Measurements from ENCODE around the gene SYNDIG1.

Gene SYNDIG1

DNA sequence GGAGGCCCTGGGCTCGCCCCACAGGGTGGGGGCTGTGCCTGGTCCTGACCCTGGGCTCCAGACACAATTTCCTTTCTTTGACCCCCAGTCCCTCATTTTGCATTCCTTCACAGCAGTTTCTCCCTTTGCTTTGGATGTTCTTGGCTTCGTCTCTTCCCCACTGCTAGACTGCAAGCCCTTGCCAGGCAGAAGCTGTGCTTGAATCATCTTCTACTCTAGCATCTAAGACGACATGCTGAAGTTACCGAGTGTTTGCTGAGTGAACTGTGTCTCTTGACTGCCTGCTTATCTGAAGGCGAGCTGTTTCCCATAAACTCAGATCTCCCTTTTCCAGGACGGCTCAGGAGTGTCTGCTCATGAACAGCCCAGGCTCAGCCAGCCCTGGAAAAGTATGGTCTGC, 14.3 kb upstream of the SYNDIG1 start:
- Mint-ChIP-seq H3K27ac (no peak overlapping the region), H3K9me3 (ENCODE audit: low read depth) (no peaks in the 10 kb centered on the region), H3K4me1 (ENCODE audit: low read depth) (peaks cover 4% of the 10 kb centered on the region), H3K4me3 (no peak overlapping the region), H3K27me3 (peaks cover 2% of the 10 kb centered on the region), H3K36me3 (no peaks in the 10 kb centered on the region)

DNA sequence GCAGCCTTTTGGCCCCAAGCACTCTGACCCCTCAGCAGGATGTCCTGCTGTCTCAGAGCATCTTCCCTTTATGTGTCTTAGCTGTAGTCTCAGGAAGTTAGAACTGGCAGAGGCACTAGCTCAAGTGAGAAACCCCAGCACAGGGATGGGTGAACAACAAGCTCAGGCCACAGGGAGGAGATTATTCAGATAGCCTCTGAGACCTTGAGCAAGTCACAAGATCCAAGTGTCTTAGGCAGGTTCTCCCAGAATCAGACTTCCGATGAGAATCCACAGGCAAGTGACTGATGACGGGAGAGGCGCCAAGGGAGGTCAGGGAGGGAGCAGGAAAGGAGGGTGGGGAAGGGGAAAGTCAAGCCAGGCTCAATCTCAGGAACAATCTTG, 13.0 kb upstream of the SYNDIG1 start:
- Mint-ChIP-seq H3K27me3 (peaks cover 2% of the 10 kb centered on the region), H3K4me1 (ENCODE audit: low read depth) (peaks cover 4% of the 10 kb centered on the region), H3K4me3 (no peak overlapping the region), H3K9me3 (ENCODE audit: low read depth) (no peaks in the 10 kb centered on the region), H3K27ac (no peak overlapping the region), H3K36me3 (no peaks in the 10 kb centered on the region)

DNA sequence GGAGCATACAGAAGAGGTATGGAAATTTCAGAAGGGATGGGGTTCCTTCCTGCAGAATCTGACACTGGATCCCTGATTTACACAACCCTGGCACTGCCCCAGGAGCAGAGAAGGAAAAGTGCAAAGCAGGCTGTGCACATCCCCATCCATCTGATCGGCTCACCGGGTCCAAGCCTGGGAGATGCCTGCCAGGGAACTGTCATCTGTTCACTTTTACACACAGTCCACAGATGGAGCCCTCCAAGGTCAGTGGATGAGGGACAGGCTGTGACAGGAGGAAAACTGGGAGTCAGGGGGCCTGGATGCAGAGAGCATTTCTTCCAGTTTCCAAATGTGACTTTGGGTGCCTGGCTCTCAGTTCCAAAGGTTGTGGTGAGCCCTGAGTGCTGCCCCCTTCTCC, 11.0 kb upstream of the SYNDIG1 start:
- Mint-ChIP-seq H3K36me3 (no peaks in the 10 kb centered on the region), H3K9me3 (ENCODE audit: low read depth) (no peaks in the 10 kb centered on the region), H3K27me3 (peaks cover 2% of the 10 kb centered on the region), H3K4me1 (ENCODE audit: low read depth) (peaks cover 4% of the 10 kb centered on the region), H3K27ac (no peak overlapping the region), H3K4me3 (no peak overlapping the region)

DNA sequence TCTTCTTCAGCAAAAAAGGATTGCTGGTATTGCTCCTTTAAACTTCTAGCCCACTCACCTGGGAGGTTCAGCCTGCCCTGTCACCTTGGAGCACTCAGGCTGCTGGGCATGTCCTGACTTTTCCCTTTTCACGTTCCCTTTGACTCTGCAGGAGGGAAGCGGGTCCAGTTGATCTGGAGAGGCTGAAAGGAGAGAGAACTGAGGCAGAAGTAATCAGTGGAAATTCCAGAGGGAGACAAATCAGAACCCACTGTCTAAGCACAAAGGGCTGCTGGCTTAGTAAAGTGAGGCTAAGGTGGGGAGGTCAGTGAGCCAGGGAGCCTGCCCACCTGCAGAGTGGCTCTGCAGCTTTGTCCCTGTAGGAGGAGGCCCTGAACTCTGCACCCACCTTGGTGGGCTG, 9.7 kb upstream of the SYNDIG1 start:
- H3K27me3 Mint-ChIP-seq, result peaks cover 4% of the 10 kb centered on the region
- H3K27ac Mint-ChIP-seq, result no peak overlapping the region
- H3K9me3 Mint-ChIP-seq (ENCODE audit: low read depth), result no peaks in the 10 kb centered on the region
- H3K36me3 Mint-ChIP-seq, result no peaks in the 10 kb centered on the region
- H3K4me1 Mint-ChIP-seq (ENCODE audit: low read depth), result no peaks in the 10 kb centered on the region
- no peak overlapping the region for H3K4me3 Mint-ChIP-seq

DNA sequence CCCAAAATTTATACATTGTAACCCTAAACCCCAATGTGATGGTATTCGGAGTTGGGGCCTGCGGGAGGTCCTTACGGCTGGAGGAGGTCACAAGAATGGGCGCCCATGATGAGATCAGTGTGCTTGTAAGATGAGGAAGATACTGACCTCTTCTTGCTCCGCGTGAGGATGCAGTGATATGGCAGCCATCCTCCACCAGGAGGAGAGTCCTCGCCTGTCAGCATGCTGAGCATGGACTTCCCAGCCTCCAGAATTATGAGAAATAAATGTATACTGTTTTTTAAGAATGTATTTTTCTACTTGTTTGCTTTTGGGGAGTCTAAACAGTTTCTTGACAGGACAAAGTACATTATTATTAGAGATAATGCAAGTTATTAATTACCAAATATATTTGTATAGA, 8.7 kb upstream of the SYNDIG1 start:
- H3K36me3 Mint-ChIP-seq, result no peaks in the 10 kb centered on the region
- H3K4me3 Mint-ChIP-seq, result no peak overlapping the region
- no peaks in the 10 kb centered on the region for H3K9me3 Mint-ChIP-seq (ENCODE audit: low read depth)
- peaks cover 4% of the 10 kb centered on the region for H3K27me3 Mint-ChIP-seq
- no peaks in the 10 kb centered on the region for H3K4me1 Mint-ChIP-seq (ENCODE audit: low read depth)
- H3K27ac Mint-ChIP-seq, result no peak overlapping the region

DNA sequence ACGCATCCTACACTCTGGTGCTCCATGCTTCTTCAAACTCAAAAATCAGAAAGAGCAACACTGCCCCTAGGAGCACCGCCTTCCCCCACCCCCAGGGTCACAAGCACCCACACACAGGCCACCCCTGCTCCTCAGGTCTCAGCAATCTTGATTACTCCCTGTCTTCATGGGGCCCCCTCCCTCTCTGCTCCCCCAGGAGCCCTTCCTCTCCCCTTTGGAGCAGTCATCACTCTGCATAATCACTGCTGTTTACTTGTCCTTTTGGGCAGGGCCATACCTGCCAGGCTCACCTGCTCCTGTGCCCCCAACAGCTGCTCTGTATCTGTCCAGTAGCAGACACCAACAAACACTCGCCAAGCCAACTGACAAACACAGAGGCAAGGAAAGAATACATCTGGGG, 7.6 kb upstream of the SYNDIG1 start:
- no peaks in the 10 kb centered on the region for H3K36me3 Mint-ChIP-seq
- H3K4me1 Mint-ChIP-seq (ENCODE audit: low read depth), result no peaks in the 10 kb centered on the region
- no peak overlapping the region for H3K4me3 Mint-ChIP-seq
- H3K27me3 Mint-ChIP-seq, result peaks cover 4% of the 10 kb centered on the region
- H3K9me3 Mint-ChIP-seq (ENCODE audit: low read depth), result no peaks in the 10 kb centered on the region
- no peak overlapping the region for H3K27ac Mint-ChIP-seq

DNA sequence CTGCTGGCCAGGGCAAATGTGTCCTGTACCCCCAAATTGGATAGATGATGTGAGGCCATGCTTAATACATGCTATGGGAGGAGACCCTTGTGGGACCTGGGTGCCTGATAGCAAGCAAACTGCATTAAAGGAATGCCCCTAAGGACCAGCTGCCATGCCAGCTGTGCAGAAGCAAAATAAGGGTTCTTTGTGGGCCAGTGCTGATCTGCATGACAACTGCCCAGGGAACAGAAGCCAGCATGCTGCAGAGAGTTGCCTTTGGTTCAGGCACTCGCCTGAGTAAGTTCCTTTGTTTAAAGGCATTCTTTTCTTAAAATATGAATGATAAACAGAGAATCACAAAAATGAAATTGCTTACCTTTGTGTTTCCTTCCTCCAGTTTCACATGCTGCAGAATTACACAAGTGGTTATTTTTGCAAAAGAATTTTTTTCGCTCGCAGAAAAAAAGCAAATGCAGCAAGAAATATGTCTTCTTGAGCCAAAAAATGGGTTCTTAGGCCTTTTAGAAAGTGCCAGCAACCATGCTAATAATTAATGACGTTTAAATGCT, 6.9 kb upstream of the SYNDIG1 start:
- no peak overlapping the region for H3K27ac Mint-ChIP-seq

DNA sequence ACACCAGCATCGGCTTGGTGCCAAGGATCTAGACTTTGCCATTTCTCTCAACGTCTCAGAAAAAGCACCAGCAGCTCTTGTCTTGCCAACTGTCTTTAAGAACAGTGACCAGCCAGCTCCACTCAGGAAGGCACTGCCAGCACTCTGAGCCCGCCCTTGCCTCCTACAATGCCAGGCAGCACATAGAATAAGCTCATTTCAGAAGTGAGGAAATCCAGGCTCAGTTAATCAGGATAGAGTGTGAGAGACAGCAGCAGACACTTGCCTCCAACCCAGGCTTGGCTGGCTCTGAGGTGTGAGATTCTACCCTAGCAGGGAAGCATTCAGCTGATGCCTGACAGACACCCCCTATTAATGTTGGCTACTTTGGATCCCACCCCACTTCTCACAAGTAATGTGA, 4.3 kb upstream of the SYNDIG1 start:
- H3K27me3 Mint-ChIP-seq, result peaks cover 7% of the 10 kb centered on the region
- H3K36me3 Mint-ChIP-seq, result no peaks in the 10 kb centered on the region
- H3K4me1 Mint-ChIP-seq (ENCODE audit: low read depth), result peaks cover 2% of the 10 kb centered on the region
- no peak overlapping the region for H3K4me3 Mint-ChIP-seq
- H3K9me3 Mint-ChIP-seq (ENCODE audit: low read depth), result no peaks in the 10 kb centered on the region
- H3K27ac Mint-ChIP-seq, result no peak overlapping the region

More for the DNA sequence above, 6.9 kb upstream of the SYNDIG1 start:
- Mint-ChIP-seq H3K4me3 (no peak overlapping the region), H3K27me3 (peaks cover 8% of the 10 kb centered on the region), H3K9me3 (ENCODE audit: low read depth) (no peaks in the 10 kb centered on the region), H3K36me3 (no peaks in the 10 kb centered on the region), H3K4me1 (ENCODE audit: low read depth) (no peaks in the 10 kb centered on the region)

DNA sequence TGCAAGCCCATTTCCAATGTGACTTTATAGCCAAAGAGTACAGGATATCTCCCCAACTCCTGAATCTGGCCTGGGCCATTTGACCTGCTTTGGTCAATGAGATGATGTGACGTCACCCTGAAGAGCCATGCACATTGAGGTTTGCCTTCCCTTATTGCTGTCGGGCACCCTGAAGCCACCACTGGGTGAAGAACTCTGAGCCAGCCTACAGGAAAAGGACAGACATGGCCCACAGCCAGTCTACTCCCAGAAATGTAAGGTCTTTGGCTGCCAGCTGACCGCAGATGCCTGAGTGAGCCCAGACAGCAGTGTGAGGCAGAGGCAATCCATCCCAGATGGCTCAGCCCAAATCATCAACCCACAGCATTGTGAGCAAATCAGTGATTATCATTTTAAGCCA, 3.7 kb upstream of the SYNDIG1 start:
- H3K4me3 Mint-ChIP-seq, result no peak overlapping the region
- H3K9me3 Mint-ChIP-seq (ENCODE audit: low read depth), result no peaks in the 10 kb centered on the region
- no peak overlapping the region for H3K27ac Mint-ChIP-seq
- H3K4me1 Mint-ChIP-seq (ENCODE audit: low read depth), result peaks cover 6% of the 10 kb centered on the region
- H3K27me3 Mint-ChIP-seq, result peaks cover 11% of the 10 kb centered on the region
- no peaks in the 10 kb centered on the region for H3K36me3 Mint-ChIP-seq

DNA sequence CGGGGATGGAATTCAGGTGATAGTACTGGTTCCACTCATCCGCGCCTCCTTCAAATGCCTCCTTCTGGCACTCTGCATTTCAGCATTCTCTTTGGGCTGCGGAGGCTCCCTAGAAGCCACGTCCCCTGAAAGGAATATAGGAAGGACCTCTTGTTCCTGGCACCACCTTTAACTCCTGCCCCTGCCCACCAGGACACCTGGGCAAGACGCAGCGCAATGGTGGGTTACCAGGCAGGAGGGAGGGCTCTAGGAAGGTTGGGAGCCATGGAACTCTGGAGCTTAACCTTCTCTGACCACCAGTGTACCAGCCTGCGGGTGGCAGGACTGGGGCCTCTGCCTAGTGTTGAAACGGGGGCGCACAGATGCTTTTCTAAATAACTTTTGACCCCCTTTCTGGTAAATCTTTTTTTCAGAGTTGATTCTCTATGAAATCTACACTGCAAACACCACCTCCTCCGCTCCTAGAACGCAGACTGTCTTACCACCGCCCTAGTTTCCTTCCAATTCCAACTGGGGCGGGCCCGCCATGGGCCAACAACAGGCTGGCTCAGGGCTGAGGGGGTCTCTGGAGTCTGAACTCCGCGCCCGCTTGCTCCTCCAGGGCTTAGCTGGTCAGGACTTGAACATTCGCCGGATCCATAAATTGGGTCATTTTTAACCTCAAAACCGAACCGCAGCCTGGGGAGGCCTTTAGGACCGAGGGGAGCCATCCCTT, 871 bp upstream of the SYNDIG1 start:
- H3K9me3 Mint-ChIP-seq (ENCODE audit: low read depth), result no peaks in the 10 kb centered on the region
- no peak overlapping the region for H3K4me3 Mint-ChIP-seq
- no peaks in the 10 kb centered on the region for H3K36me3 Mint-ChIP-seq
- peaks cover 13% of the 10 kb centered on the region for H3K4me1 Mint-ChIP-seq (ENCODE audit: low read depth)
- no peak overlapping the region for H3K27ac Mint-ChIP-seq
- peaks cover 29% of the 10 kb centered on the region for H3K27me3 Mint-ChIP-seq

DNA sequence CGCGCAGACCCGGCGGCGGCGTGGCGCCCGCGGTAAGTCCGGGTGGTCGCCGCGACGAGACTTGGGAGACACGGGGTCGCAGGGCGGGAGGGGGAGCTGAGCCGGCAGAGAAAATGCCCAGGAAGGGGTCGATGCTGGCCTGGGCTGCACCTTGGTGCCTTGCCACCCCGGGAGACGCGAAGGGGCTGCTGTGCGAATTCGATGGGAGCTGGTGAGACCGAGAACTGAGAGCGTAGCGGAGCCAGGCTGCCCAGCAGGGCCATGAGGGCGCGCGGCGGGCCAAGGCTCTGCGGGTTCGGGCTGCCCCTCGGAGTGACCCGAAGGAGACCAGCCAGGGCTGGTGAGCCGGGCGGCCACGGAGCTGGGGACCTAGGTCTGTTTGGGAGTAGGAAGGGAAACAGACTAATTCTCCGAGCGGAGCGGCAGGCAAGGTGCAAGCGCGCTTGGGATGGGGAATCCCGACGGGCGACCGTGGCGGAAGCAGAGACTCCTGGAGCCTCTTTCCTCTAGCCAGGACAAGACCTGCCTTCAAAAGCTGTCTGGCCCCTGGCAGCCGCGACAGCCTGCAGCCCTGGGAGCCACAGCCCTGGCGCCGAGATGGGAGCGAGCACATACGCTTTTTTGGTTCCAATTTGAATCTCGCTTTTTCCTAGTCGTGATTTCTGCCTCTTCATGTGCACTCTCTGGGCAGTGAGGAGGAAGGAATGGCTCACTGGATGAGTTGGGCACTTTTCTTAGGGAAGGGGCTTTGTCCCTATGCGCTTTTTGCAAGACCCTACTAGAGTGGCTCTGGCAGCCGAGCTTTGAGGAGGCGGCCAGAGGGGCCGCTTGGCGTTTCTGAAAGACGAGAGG, 691 bp downstream of the SYNDIG1 start:
- no peak overlapping the region for H3K27ac Mint-ChIP-seq
- H3K9me3 Mint-ChIP-seq (ENCODE audit: low read depth), result no peaks in the 10 kb centered on the region
- H3K36me3 Mint-ChIP-seq, result no peaks in the 10 kb centered on the region
- peaks cover 13% of the 10 kb centered on the region for H3K4me1 Mint-ChIP-seq (ENCODE audit: low read depth)
- peaks cover 30% of the 10 kb centered on the region for H3K27me3 Mint-ChIP-seq
- peak overlapping the region; percentile 74 for H3K4me3 Mint-ChIP-seq

DNA sequence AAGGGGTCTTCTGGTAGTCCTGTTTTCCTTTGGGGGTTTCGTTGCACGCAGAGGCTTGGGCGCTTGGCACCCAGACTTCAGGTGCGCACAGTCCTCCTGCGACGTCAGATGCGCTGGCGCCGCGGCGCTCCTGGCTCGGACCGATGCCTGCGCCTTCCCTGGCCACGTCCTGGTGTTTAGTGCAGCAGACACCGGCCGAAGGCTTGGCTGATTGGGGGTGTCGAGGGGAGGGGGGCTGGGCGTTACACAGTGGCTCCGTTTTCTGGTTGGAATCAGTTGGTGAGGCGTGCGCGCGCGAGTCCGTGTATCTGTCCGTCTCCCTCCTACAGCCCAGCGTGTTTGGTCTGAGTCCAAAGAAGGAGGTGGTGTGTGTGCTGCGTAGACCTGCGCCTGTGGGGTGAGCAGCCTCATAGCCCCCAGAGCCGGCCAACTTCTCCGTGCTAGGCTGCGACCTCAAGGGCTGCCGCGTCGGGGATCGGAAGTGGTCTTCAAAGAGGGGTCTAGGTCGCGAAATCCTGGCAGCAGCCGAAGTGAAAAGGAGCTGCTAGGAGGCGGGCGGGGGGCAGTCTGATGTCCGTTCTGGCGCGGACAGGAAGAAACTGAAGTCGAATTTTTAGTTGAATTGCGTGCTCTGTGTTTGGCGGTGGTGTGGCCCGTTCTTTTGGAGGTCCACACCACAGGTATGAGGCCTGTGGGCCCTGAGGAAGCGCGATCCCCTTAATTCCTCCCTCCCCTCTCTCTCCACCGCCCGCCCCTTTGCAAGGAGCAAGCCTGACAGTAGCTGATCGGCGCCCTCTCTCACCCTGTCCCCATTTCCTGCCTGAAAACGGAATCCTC, 1.5 kb downstream of the SYNDIG1 start:
- H3K4me1 Mint-ChIP-seq (ENCODE audit: low read depth), result peaks cover 13% of the 10 kb centered on the region
- H3K27ac Mint-ChIP-seq, result no peak overlapping the region
- peak overlapping the region; percentile 74 for H3K4me3 Mint-ChIP-seq
- H3K36me3 Mint-ChIP-seq, result no peaks in the 10 kb centered on the region
- no peaks in the 10 kb centered on the region for H3K9me3 Mint-ChIP-seq (ENCODE audit: low read depth)
- peaks cover 30% of the 10 kb centered on the region for H3K27me3 Mint-ChIP-seq

DNA sequence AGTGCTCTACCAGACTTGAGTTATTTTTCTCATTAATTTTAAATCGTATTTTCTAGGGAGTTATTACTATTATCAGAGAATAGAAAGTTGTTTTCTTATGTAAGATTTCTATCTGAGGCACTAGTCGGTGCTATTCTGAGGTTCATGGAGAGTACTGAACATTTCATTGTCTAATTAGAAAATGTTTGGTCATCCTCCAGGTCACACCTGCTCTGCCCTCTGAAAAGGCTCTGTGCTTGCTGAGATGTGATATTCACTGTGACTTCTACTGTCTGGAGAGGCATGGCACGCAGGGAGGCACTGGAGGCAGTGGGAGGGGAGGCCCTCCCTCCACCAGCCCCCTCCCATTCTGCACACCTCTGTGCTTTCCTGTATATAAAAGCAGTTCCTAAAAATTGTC, 3.0 kb downstream of the SYNDIG1 start:
- Mint-ChIP-seq H3K27ac (no peak overlapping the region), H3K9me3 (ENCODE audit: low read depth) (no peaks in the 10 kb centered on the region), H3K27me3 (peaks cover 28% of the 10 kb centered on the region), H3K4me3 (no peak overlapping the region), H3K36me3 (no peaks in the 10 kb centered on the region), H3K4me1 (ENCODE audit: low read depth) (peaks cover 13% of the 10 kb centered on the region)

DNA sequence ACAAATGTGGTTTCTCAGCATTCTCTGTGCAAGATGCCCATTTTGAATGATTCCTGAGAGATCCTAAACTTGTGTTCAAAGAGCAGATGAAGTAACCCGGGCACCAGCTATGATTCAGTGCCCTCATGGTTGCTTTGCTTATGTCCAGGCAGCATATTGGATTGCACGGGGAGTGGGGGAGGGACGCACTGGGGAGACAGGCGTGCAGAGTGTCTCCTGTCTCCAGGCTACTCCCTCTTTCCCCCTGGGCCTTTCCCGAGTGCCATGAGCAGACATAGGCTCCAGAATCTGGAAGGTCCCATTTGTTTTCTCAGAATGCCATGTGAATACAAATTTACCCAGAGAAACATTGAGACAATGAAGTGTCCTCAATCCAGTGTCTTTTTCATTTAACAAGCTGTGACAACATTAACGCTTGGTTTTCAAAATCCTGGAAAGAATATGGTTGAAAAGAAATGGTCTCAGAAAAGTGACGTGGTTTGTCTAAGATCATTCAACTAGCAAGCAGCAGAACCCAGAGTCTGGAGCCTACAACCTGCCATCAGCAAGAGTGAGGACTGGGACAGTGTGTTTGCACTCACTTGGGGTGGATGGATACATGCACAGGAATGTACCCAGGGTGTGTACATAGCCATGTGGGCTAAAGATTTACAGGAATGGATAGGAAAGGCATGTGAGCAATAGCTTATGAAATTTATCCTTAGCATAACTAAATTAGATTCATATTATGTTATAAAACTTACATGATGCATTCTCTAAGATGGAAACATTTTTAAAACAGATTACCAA, 4.2 kb downstream of the SYNDIG1 start:
- Mint-ChIP-seq H3K27me3 (peaks cover 26% of the 10 kb centered on the region), H3K27ac (no peak overlapping the region), H3K4me3 (no peak overlapping the region), H3K4me1 (ENCODE audit: low read depth) (peaks cover 11% of the 10 kb centered on the region), H3K9me3 (ENCODE audit: low read depth) (no peaks in the 10 kb centered on the region), H3K36me3 (no peaks in the 10 kb centered on the region)
